Astrocyte of the spinal cord (primary cell): Measurements from ENCODE around the gene ADGRE2.
"Not testable (repeated sequence)": the region's sequence is repeated elsewhere in the genome, so short reads cannot be mapped to it uniquely, and the experiment has no call there.

Source experiments
- DNase-seq: peaks from one replicate; pipeline ENCODE4 v3.0.0; 2011; ENCODE audit warnings: low read depth, low spot score
- H3K4me3 ChIP-seq: 2 replicates; pipeline ENCODE4 v1.5.1; 2011; ENCODE audit warnings: low read depth, mild to moderate bottlenecking, low read length, moderate library complexity
- CTCF ChIP-seq: IDR thresholded peaks from 2 replicates; pipeline ENCODE4 v1.5.1; 2012; ENCODE audit warnings: low read depth, mild to moderate bottlenecking, low read length, inconsistent platforms
- in situ Hi-C: cut with HindIII; loops from 2 replicates; pipeline ENCODE4 v1.10.0; 2017; ENCODE audit warnings: low sequenced_read_pairs

ADGRE2 gene

GRCh38 chr19:14768001-14768400 lies 10.4 kb downstream of the ADGRE2 start:
- no peak overlapping the region for H3K4me3 ChIP-seq
- in situ Hi-C loops, result no loop called here
- DNase-seq, result no peak
- no peak for TF ChIP-seq CTCF

GRCh38 chr19:14767466-14767971 lies 10.8 kb downstream of the ADGRE2 start:
- in situ Hi-C loops, result no loop called here
- H3K4me3 ChIP-seq, result no peak overlapping the region
- DNase-seq, result no peak
- TF ChIP-seq CTCF, result no peak

- in situ Hi-C loops, H3K4me3 ChIP-seq, DNase-seq: not testable (repeated sequence)
Measured at GRCh38 chr19:14765841-14766240, 12.5 kb downstream of the ADGRE2 start.

GRCh38 chr19:14765403-14765802 lies 13.0 kb downstream of the ADGRE2 start:
- H3K4me3 ChIP-seq, in situ Hi-C loops, DNase-seq: not testable (repeated sequence)

- DNase-seq, result no peak
- in situ Hi-C loops, result no loop called here
- no peak for TF ChIP-seq CTCF
Measured at GRCh38 chr19:14764401-14764800, 14.0 kb downstream of the ADGRE2 start.

GRCh38 chr19:14763497-14764145 lies 14.7 kb downstream of the ADGRE2 start:
- in situ Hi-C loops, result no loop called here
- DNase-seq, result no peak
- no peak overlapping the region for H3K4me3 ChIP-seq
- TF ChIP-seq CTCF, result no peak

More at GRCh38 chr19:14764401-14764800, 14.0 kb downstream of the ADGRE2 start:
- no peak overlapping the region for H3K4me3 ChIP-seq

- in situ Hi-C loops, result no loop called here
- no peak overlapping the region for H3K4me3 ChIP-seq
- no peak for DNase-seq
- no peak for TF ChIP-seq CTCF
Measured at GRCh38 chr19:14762111-14762510, 16.2 kb downstream of the ADGRE2 start.
